Mucosa of rectum (tissue), 2 donors: ENCODE results near the gene SAG.
A peak's percentile ranks its signal among the peaks of the same experiment; 100 is the strongest.

ENCODE experiments used
- H3K27ac ChIP-seq, 2 donors: one replicate each; pipeline ENCODE4 v1.7.0; 2013; ENCODE audit warnings: inconsistent platforms in 2 of 2, low read depth in 2 of 2, low read length in 2 of 2
- H3K27me3 ChIP-seq, 2 donors: one replicate each; pipeline ENCODE4 v1.7.0; 2013; ENCODE audit warnings: low read length in 2 of 2; ENCODE audit not compliant: control insufficient read depth in 2 of 2, insufficient read depth in 2 of 2
- H3K36me3 ChIP-seq, 2 donors: one replicate each; pipeline ENCODE4 v1.7.0; 2013; ENCODE audit warnings: low read length in 2 of 2; ENCODE audit not compliant: control insufficient read depth in 2 of 2, insufficient read depth in 2 of 2
- H3K4me1 ChIP-seq, 2 donors: one replicate each; pipeline ENCODE4 v1.7.0; 2013; ENCODE audit warnings: low read length in 2 of 2, mild to moderate bottlenecking in 1 of 2; ENCODE audit not compliant: control insufficient read depth in 2 of 2, insufficient read depth in 2 of 2
- H3K4me3 ChIP-seq, 2 donors: one replicate each; pipeline ENCODE4 v1.7.0; 2013; ENCODE audit warnings: low read length in 2 of 2
- H3K9ac ChIP-seq, 2 donors: one replicate each; pipeline ENCODE4 v1.7.0; 2013; ENCODE audit warnings: low read length in 2 of 2, low read depth in 1 of 2, mild to moderate bottlenecking in 1 of 2
- H3K9me3 ChIP-seq, 2 donors: one replicate each; pipeline ENCODE4 v1.7.0; 2013; ENCODE audit warnings: low read length in 2 of 2; ENCODE audit not compliant: control insufficient read depth in 2 of 2
- donor health status: healthy.
- donor health status: Normal muscosa, but diverticular disease.

Gene SAG

DNA sequence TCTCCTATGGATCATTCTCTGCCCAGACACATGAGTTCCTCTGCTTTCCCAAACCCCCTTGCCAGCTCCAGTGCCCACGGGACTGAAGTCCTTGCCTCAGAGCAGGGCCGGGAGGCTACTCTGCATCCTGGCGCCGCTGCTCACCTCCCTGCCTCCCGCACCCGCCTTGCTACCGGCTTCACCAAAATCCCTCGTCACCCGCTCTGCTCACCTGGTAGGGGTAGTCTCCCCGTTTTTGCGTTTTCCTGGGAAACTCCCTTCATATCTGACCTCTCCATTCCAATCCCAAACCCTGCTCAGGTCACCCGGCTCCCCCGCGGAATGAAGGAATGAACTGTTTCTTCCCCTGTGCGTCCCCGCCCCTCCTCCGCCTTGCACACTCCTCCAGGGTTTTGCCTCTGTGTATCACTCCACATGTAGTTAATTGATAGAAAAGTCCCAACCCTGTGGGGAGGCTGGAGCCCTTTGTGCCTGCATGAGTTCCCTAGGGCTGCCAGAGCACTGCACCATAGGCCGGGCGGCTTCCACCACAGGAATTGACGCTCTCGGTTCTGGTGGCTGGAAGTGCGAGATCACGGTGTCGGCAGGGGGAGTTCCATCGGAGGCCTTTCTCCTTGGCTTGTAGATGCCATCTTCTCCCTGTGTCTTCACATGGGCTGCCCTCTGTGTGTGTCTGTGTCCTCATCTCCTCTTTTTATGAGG, 44.7 kb downstream of the SAG start:
- H3K4me3 ChIP-seq: no peak overlapping the region
- H3K9me3 ChIP-seq: no peaks in the 10 kb centered on the region
- peaks cover 51 to 58% of the 10 kb centered on the region in 2 donors for H3K4me1 ChIP-seq
- no peaks in the 10 kb centered on the region for H3K36me3 ChIP-seq
- H3K9ac ChIP-seq: no peak overlapping the region
- H3K27me3 ChIP-seq: no peaks in the 10 kb centered on the region
- no peak overlapping the region for H3K27ac ChIP-seq

DNA sequence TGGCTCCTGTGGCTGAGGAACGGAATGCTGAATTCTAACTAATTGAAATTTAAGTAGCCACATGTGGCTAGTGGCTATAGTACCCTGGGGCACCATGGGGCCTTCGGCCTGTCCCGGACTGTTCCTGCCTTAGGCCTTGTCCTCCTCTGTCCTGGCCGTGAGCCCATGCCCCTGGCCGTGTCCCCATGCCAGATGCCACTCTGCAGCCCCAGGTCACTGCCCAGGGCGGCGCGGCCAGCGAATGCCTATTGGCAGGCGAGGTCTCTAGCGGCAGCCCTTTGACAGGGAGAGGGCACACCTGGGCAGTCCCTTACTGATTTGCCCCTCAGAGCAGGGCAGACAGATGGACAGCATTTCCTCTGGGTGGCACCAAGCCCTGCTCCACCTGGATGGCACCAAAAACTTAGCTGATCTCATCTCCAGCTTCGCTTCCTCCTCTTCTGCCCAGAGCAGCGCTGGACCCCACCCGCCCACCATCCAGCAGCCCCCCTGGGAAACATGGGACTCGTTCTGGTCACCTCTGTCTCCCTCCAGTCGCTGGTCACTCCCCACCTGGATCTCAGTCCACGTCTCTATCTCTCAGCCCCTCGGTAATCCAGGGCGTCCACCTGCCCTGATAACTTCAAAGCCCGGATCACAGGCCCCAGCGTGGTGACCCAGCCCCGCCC, 45.6 kb downstream of the SAG start:
- no peaks in the 10 kb centered on the region for H3K9me3 ChIP-seq
- no peaks in the 10 kb centered on the region for H3K27me3 ChIP-seq
- peak overlapping the region; percentile 69 to 73 for H3K27ac ChIP-seq
- peak overlapping the region; percentile 62 to 69 for H3K4me3 ChIP-seq
- peak overlapping the region; percentile 26 to 65 for H3K9ac ChIP-seq
- H3K4me1 ChIP-seq: peaks cover 47 to 51% of the 10 kb centered on the region in 2 donors
- H3K36me3 ChIP-seq: no peaks in the 10 kb centered on the region

DNA sequence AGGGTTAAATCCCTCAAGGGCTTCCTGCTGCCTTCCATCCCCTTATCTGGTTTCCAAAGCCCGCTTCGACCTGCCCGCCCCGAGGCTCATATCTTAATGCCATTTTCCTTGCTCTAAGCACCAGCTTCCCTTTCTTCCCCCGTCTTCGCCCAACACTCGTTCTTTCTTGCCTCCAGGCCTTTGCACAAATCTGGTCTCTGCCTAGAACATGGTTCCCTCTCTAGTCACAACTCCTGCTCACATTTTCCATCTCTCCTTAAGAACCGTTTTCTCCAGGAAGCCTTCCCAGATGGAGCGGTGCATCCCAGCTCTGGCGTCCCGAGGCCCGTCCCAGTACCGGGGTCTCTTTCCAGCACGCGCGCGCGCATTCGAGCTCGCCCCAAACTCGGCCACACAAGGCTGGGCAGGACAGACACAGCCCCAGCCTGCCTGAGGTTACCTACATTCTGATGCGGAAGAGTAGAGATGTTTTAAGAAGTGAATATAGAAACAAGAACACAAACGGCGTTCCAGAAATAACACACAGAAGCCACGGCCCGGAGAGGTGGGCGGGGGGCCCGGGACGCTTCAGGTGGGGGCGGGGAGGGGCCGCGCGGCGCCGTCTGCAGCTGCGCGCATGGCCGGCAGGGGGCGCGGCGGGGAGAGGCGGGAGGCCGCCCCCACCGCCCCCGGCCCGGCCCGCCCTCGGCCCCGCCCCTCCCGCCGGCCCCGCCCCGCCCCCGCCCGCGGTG, 46.3 kb downstream of the SAG start, which contains the start of gene DGKD:
Gene DGKD (plus strand): TSS at position 726 of the 731 bp plus-strand sequence. CDS start 25 bp downstream, outside the sequence.
- peak within 1 kb of the TSS; percentile 69 to 73 for H3K27ac ChIP-seq
- no peaks in the 10 kb centered on the region for H3K9me3 ChIP-seq
- H3K27me3 ChIP-seq: no peaks in the 10 kb centered on the region
- peak within 1 kb of the TSS; percentile 79 to 86 for H3K4me3 ChIP-seq
- H3K36me3 ChIP-seq: no peaks in the 10 kb centered on the region
- peak within 1 kb of the TSS; percentile 67 to 74 for H3K9ac ChIP-seq
- H3K4me1 ChIP-seq: peaks cover 40 to 44% of the 10 kb centered on the region in 2 donors

DNA sequence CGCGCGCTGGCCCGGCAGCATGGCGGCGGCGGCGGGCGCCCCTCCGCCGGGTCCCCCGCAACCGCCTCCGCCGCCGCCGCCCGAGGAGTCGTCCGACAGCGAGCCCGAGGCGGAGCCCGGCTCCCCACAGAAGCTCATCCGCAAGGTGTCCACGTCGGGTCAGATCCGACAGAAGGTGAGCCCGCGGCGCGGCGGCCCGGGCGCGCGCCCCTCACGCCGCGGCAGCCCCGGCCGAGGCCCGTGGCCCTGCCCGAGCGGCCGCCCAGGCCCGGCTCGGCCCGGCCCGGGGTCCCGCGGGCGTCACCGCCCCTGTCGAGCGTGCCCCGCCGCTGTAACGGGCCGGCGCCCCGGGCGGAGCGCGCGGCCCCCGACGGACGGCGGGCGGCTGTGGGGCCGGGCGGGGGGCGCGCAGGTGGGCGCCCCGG, 46.9 kb downstream of the SAG start:
- Histone ChIP-seq H3K9me3 (no peaks in the 10 kb centered on the region), H3K9ac (peak overlapping the region in 1 of 2 donors; percentile 45), H3K36me3 (no peaks in the 10 kb centered on the region), H3K27me3 (no peaks in the 10 kb centered on the region), H3K27ac (no peak overlapping the region), H3K4me1 (peaks cover 37 to 38% of the 10 kb centered on the region in 2 donors), H3K4me3 (peak overlapping the region; percentile 79 to 86)

DNA sequence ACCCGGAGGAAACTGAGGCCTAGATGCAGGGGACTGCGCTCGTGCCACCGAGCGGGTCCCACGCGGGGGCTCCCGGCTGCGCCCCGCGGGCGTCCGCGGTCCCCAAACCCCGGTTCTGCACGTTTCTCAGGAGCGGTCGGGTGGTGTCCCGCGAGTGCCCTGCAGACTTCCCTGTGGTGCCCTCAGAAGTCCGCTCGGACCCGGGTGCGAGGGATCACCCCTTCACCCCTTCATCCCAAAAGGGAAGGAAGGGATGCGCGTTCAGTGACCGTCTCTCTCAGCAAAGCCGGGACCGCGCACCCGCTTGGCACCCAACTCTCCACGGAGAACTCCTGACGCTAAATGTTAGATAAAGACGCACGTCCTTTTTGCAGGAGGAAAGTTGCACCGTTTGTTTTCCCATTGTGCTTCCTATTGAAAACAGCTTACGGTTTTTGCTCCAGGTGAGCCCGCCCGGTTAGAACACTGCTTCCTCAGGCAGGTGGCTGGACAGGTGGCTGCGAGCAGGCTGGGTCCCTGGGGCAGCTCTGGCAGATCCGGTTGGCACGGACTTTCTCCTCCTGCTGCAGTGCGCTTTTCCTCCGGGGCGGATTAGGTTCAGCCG, 47.5 kb downstream of the SAG start:
- Histone ChIP-seq H3K4me3 (peak overlapping the region; percentile 79 to 86), H3K27me3 (no peaks in the 10 kb centered on the region), H3K9ac (peak overlapping the region; percentile 67 to 74), H3K9me3 (no peaks in the 10 kb centered on the region), H3K36me3 (peaks cover 0 to 2% of the 10 kb centered on the region in 2 donors), H3K27ac (peak overlapping the region; percentile 16 to 29), H3K4me1 (peaks cover 34% of the 10 kb centered on the region in 2 donors)

DNA sequence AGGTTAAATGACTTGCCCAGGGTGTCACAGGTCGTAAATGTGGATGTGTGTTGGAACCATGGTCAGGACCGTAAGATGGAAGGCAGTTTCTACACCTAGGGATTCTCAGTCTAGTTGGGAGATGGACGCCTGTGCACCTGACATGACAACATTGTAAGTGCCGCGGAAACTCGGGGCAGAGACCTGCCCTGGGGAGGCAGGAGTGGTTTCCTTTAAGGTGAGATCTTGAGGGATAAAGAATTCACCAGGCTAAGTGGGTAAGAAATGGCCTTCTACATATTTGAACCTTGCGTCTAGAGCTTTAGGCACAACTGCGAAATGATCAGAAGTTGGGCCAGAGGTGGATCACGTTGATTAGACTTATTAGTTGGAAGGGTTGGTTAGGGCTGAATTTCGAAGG, 48.3 kb downstream of the SAG start:
- peak overlapping the region; percentile 67 to 74 for H3K9ac ChIP-seq
- H3K27me3 ChIP-seq: no peaks in the 10 kb centered on the region
- H3K36me3 ChIP-seq: peaks cover 0 to 2% of the 10 kb centered on the region in 2 donors
- H3K4me3 ChIP-seq: peak overlapping the region; percentile 79 to 86
- peaks cover 26% of the 10 kb centered on the region in 2 donors for H3K4me1 ChIP-seq
- H3K27ac ChIP-seq: peak overlapping the region in 1 of 2 donors; percentile 21
- no peaks in the 10 kb centered on the region for H3K9me3 ChIP-seq

DNA sequence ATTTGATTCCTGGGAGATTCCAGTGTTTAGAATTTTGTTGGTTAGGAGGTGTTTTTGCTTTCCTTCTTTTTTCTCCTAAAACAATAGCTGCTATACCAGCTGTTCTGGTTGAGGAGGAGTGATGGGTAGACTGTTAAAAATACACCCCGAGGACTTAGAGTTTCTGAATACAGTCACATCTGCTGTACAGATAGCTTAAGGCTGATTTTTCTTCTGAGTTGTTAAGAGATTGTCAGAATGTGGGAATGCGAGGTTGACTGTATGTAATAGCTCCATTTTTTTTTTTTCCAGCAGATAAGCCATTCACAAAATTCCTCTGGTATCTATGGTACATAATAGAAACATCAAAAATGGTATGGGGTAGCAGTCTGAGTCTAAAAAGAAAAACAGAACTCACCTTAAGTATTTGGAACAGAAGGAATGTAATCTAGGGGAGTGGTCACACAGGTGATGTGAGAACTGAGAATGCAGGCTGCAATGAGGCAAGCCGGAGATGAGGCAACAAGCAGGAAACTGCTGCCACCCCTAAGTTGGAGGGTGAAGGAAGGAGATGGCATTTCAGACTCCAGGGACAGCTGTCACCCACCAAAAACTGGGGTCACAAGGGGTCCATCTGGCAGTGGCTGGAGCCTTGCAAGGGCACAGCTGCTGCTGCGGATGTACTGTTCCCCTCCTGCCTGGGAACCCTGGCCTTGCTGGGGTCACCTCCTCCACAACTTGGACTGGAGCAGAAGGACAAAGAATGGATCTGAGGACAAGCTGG, 49.1 kb downstream of the SAG start:
- H3K4me3 ChIP-seq: peak overlapping the region in 1 of 2 donors; percentile 79
- H3K9ac ChIP-seq: no peak overlapping the region
- H3K36me3 ChIP-seq: peaks cover 0 to 2% of the 10 kb centered on the region in 2 donors
- H3K9me3 ChIP-seq: no peaks in the 10 kb centered on the region
- H3K4me1 ChIP-seq: peaks cover 20 to 23% of the 10 kb centered on the region in 2 donors
- H3K27ac ChIP-seq: peak overlapping the region in 1 of 2 donors; percentile 29
- H3K27me3 ChIP-seq: no peaks in the 10 kb centered on the region

DNA sequence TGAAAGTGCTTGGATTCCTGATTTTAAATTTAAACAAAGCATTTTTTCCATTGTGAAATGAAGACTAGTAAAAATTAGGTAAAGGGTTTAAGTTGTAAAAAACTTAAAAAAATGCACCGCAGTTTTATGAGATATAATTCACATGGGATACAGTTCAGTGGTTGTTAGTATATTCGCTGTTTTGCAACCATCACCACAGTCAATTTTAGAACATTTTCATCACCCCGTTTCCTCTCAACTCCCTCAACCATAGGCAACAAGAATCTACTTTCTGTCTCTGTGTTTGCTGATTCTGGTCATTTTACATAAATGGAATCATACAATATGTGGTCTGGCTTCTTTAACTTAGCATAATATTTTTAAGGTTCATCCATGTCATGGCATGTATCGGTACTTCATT, 50.7 kb downstream of the SAG start:
- Histone ChIP-seq H3K27me3 (no peaks in the 10 kb centered on the region), H3K9ac (no peak overlapping the region), H3K4me3 (no peak overlapping the region), H3K36me3 (peaks cover 0 to 4% of the 10 kb centered on the region in 2 donors), H3K27ac (no peak overlapping the region), H3K9me3 (no peaks in the 10 kb centered on the region), H3K4me1 (peaks cover 14 to 20% of the 10 kb centered on the region in 2 donors)

DNA sequence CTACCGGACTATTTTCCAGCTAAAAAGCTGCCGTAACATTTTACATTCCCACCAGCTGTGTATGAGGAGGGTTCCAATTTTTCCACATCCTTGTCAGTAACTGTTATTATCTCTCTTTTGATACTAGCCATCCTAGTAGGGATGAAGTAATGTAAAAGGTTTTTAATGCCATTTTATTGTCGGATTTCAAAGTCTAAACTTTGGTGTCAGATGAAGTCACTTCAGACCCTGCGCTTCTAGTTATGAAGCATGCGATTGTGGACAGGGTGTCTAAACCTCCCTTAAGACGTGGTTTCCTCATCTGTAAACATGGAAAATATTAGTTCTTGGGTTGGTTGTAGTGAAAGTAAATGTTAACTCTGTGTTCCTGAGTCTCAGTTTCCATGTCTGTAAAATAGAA, 51.3 kb downstream of the SAG start:
- no peaks in the 10 kb centered on the region for H3K9me3 ChIP-seq
- peaks cover 7 to 14% of the 10 kb centered on the region in 2 donors for H3K4me1 ChIP-seq
- no peak overlapping the region for H3K4me3 ChIP-seq
- no peak overlapping the region for H3K9ac ChIP-seq
- H3K27me3 ChIP-seq: no peaks in the 10 kb centered on the region
- H3K27ac ChIP-seq: no peak overlapping the region
- H3K36me3 ChIP-seq: peaks cover 0 to 6% of the 10 kb centered on the region in 2 donors
